ENCODE data around the gene PLB1. TPM values are rescaled to one million over a fixed set of nuclear protein-coding genes. Genes with fewer than 3 reads are reported as not detected.

PLB1 gene
- total and polyA plus RNA-seq, 9 of the 15 experiments (the other 6 are each of a cell fraction or from before 2014, with no cell fraction given) = 0.01 to 0.09 (median 0.07) TPM; not detected in 2

DNA sequence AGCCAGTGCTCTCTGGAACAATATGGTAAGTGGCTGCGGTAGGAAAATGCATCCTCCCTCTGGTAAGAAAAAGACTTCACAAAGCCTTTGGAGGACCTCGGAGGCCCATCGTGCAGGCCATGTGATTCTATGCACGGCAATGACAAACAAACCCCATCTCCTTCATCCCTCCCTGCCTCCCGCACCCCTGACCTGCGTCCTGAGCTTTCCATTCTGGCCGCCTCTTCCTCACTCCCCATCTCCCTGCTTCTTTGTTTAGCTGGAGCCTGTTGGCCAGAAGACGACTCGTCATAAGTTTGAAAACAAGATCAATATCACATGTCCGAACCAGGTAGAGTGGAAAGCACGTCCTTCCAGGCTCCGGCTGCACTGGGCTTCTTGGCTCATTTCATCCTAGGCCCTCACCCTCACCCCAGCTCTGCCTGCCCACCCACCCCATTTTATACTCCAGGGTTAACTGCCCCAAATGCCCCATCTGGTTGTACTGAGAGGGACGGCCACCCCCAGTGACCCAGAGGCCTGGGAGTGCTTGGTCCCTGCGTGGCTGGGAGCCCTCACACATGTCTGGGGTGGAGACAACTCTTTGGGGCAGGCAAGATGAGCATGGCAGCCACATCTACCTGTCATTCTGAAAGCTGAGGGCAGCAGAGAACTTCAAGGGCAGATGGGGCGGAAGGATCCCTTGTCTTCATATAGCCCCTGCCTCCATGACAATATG lies 94.0 kb downstream of the PLB1 start (continued):
- TF ChIP-seq, protein P1, sequence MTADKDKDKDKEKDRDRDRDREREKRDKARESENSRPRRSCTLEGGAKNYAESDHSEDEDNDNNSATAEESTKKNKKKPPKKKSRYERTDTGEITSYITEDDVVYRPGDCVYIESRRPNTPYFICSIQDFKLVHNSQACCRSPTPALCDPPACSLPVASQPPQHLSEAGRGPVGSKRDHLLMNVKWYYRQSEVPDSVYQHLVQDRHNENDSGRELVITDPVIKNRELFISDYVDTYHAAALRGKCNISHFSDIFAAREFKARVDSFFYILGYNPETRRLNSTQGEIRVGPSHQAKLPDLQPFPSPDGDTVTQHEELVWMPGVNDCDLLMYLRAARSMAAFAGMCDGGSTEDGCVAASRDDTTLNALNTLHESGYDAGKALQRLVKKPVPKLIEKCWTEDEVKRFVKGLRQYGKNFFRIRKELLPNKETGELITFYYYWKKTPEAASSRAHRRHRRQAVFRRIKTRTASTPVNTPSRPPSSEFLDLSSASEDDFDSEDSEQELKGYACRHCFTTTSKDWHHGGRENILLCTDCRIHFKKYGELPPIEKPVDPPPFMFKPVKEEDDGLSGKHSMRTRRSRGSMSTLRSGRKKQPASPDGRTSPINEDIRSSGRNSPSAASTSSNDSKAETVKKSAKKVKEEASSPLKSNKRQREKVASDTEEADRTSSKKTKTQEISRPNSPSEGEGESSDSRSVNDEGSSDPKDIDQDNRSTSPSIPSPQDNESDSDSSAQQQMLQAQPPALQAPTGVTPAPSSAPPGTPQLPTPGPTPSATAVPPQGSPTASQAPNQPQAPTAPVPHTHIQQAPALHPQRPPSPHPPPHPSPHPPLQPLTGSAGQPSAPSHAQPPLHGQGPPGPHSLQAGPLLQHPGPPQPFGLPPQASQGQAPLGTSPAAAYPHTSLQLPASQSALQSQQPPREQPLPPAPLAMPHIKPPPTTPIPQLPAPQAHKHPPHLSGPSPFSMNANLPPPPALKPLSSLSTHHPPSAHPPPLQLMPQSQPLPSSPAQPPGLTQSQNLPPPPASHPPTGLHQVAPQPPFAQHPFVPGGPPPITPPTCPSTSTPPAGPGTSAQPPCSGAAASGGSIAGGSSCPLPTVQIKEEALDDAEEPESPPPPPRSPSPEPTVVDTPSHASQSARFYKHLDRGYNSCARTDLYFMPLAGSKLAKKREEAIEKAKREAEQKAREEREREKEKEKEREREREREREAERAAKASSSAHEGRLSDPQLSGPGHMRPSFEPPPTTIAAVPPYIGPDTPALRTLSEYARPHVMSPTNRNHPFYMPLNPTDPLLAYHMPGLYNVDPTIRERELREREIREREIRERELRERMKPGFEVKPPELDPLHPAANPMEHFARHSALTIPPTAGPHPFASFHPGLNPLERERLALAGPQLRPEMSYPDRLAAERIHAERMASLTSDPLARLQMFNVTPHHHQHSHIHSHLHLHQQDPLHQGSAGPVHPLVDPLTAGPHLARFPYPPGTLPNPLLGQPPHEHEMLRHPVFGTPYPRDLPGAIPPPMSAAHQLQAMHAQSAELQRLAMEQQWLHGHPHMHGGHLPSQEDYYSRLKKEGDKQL (CRISPR knock-in tag; IDR thresholded peaks at IDR 0.05; ENCODE audit: borderline replicate concordance) = no peak
- TF ChIP-seq TCF3 (CRISPR knock-in tag; IDR thresholded peaks at IDR 0.05) = no peak

Data from K562 (cell line).